ENCODE measurements around the gene NSD1.
A peak's percentile ranks its signal among the peaks of the same experiment; 100 is the strongest.

The NSD1 gene

GRCh38 chr5:177133096-177133852 lies at the start of gene NSD1:
Gene NSD1, plus strand, starts transcription at chr5:177133773. Its CDS starts 1,331 bp downstream, at chr5:177135104.
- DNase-seq = peak; percentile 61 to 87 (median 71)

DNA sequence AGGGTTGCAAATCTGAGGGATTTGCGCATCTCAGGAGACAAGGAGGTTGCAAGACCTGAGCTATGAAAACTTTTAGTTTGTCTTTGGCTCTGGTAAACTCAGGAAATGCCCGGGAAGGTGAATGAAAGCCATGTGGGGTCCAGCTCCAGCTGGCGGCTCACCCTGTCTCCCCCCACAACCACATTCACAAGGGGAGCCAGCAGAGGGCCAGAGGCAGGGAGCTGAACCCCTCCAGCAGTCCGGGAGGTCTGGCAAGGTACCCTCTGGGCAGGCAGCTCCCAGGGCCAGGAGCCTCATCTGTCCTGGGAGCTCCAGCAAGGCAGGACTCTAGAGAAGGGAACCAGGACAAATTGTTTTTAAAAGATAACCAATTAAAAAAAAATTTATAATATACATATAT lies 49.4 kb upstream of the NSD1 start:
- DNase-seq = no peak

GRCh38 chr5:177085985-177086653 lies 47.5 kb upstream of the NSD1 start:
- peak in 1 of 3 donors; percentile 5 for DNase-seq

DNA sequence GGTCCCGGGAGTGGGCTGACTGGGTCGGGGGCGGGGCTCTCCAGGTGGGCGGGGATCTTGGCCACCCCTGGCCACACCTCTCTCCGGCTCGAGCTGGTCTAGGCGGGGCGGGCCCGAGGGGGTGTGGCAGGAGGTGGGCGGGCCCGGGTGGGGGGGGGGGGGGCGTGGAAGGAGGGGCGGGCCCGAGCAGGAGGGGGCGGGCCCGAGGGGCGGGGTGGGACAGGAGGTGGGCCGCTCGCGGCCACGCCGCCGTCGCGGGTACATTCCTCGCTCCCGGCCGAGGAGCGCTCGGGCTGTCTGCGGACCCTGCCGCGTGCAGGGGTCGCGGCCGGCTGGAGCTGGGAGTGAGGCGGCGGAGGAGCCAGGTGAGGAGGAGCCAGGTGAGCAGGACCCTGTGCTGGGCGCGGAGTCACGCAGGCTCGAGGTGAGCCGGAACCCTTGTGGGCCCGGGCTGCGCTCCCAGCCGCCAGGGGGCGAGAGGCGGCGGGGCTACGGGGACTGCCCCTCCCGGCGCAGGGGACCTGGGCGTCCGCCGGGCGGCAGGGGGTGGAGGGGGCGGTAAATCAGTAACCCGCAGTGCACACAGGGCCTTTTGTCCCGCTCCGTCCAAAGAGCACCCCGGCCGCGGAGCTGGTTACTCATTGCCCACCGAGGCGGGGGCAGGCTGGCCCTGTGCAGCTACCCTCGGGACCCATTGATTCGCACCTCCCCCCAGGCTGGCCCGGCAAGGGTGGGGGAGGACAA lies 46.7 kb upstream of the NSD1 start, which contains the start of gene FGFR4:
TSS of gene FGFR4 (plus strand) at position 262 of the 744 bp plus-strand sequence. CDS start 2,688 bp downstream, outside the sequence.
- peak; percentile 65 to 88 (median 69) for DNase-seq

GRCh38 chr5:177087398-177088005 lies 46.1 kb upstream of the NSD1 start:
- no peak for DNase-seq

DNA sequence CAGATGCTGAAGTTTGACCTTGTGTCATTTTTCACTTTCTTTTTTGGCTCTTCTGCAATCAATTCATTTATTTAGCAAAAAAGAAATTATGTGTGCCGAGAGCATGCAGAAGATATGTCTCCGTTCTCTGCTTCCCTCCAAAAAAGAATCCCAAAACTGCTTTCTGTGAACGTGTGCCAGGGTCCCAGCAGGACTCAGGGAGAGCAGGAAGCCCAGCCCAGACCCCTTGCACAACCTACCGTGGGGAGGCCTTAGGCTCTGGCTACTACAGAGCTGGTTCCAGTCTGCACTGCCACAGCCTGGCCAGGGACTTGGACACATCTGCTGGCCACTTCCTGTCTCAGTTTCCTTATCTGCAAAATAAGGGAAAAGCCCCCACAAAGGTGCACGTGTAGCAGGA lies 44.4 kb upstream of the NSD1 start:
- no peak for DNase-seq

DNA sequence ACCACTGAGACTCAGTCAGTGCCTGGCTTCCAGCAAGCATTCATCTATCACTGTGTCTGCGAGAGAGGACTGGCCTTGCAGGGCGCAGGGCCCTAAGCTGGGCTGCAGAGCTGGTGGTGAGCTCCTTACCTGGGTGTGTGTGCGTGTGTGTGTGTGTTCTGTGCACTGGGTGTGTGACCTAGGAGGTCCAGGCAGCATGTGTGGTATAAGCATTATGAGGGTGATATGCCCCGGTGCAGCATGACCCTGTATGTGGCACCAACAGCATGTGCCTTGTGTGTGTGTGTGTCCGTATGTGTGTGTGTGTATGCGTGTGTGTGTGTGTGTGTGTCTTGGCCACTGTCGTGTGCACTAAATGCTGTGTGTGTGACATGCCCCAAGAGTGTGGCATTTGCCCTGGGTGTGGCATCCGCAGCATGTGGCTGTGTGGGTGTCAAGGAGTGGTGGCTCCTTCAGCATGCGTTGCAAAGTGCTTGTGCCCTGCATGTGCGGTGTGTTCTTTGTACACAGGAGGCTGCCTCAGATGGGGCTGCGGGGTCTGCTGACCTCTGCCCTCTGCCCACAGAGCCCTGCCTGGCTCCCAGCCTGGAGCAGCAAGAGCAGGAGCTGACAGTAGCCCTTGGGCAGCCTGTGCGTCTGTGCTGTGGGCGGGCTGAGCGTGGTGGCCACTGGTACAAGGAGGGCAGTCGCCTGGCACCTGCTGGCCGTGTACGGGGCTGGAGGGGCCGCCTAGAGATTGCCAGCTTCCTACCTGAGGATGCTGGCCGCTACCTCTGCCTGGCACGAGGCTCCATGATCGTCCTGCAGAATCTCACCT lies 43.5 kb upstream of the NSD1 start:
- no peak for DNase-seq

- no peak for DNase-seq
Observed at GRCh38 chr5:177090813-177091212, 42.8 kb upstream of the NSD1 start.

DNA sequence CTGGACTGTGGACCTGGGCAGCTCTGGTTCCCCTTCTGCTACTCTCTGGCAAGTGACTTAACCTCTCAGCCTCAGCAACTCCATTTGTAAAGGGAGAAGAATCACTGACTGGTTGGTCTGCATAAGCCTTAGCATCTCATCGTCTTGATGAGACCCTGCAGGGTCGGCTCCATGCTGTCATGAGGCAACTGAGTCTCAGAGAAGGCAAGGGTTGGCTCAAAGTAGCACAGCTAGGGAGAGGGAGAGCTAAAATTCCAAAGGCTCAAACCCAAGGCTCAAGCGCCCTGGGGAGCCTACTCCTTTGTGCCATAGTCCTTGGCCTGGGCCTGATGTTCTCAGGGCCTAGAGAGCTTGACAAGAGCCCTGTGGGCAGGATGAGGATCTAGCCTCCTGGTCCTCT lies 42.3 kb upstream of the NSD1 start:
- DNase-seq = no peak

DNA sequence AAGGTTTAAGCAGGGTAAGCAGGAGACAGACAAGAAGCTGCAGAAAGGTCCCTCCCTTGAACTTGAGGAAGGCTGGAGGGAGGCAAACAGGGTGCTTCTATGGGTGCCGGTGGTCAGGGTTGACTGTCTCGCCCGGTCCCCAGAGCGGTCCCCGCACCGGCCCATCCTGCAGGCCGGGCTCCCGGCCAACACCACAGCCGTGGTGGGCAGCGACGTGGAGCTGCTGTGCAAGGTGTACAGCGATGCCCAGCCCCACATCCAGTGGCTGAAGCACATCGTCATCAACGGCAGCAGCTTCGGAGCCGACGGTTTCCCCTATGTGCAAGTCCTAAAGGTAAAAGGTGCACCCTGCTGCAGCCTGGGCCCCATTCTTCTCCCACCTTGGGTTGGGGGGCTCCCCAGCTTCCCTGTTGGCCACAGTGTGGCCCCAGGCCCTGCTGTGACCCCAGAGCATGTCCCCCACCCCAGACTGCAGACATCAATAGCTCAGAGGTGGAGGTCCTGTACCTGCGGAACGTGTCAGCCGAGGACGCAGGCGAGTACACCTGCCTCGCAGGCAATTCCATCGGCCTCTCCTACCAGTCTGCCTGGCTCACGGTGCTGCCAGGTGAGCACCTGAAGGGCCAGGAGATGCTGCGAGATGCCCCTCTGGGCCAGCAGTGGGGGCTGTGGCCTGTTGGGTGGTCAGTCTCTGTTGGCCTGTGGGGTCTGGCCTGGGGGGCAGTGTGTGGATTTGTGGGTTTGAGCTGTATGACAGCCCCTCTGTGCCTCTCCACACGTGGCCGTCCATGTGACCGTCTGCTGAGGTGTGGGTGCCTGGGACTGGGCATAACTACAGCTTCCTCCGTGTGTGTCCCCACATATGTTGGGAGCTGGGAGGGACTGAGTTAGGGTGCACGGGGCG lies 41.1 kb upstream of the NSD1 start:
- DNase-seq = no peak

- DNase-seq = no peak
Observed at GRCh38 chr5:177093082-177093712, 40.4 kb upstream of the NSD1 start.

GRCh38 chr5:177093803-177094202 lies 39.8 kb upstream of the NSD1 start:
- DNase-seq = no peak

DNA sequence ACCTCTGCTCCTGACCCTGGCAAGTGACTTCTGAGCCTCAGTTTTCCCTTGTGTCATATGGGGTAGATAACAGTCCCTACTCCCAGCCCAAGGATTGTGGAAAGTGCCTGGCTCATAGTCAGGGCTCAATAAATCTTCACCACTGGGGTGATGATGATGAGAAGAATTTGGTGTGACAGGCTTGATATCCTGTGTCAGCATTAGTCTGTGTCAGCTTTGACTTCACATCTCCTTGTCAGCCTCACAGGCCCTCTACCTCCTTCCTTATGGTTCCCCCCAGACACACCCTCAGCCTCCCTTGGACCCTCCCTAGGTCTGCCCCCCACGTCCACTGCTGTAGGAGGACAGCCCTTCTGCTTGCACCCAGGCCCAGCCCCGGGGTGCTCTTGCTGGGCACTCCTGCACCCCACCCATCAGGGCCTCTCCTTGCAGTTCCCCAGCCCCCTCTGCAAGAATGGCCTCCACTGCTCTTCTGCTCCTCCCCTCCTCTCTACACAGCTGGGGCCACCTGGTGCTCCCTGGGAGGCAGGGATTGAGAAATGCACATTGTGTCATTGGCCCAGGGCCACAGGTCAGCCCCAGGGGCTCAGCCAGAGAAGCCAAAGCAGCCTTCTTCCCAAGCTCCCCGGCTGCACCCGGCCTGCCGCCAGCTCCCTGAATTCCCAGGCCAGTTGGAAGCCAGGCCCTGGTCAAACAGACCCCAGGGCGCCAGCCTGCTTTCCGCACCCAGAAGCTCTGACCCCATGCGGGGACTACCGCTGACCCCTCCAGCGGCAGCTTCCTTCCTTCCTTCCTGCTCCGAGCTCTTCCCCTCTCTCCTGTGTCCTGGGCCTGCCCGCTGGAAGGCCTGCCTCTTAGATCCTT lies 39.1 kb upstream of the NSD1 start:
- DNase-seq = no peak

DNA sequence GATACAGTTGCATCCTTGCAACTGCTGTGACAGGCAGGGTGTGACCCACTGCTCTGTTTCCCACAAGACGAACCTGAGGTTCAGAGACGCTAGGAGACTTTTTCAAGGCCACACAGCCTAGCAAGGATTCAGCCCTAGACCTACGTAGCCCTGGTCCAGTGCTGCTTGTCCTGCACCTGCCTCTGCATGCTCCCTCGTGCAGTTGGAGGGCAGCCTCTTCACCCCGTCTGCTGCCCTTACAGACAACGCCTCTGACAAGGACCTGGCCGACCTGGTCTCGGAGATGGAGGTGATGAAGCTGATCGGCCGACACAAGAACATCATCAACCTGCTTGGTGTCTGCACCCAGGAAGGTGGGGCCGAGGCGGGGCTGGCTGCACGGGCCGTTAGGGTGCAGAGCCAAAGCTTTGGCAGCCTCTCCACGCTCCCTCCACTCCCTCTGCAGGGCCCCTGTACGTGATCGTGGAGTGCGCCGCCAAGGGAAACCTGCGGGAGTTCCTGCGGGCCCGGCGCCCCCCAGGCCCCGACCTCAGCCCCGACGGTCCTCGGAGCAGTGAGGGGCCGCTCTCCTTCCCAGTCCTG lies 38.4 kb upstream of the NSD1 start:
- DNase-seq = no peak

- no peak for DNase-seq
Observed at GRCh38 chr5:177096162-177097015, 37.2 kb upstream of the NSD1 start.

GRCh38 chr5:177097016-177097985 lies 36.3 kb upstream of the NSD1 start:
- DNase-seq = no peak

GRCh38 chr5:177098120-177098469 lies 35.5 kb upstream of the NSD1 start:
- DNase-seq = no peak
